H1 (cell line): ENCODE data around the gene GLS. TPM values are rescaled to one million over a fixed set of nuclear protein-coding genes. Genes with fewer than 3 reads are reported as not detected.
A peak's percentile ranks its signal among the peaks of the same experiment; 100 is the strongest.

Source experiments
- KDM1A ChIP-seq: fragments of 200-600, 300-600 bp; sonication (generic); IDR thresholded peaks from 2 replicates; pipeline ENCODE4 v1.7.1; 2016; ENCODE audit warnings: mild to moderate bottlenecking, low read length, borderline replicate concordance
- KDM5A ChIP-seq: fragments of 200-600 bp; IDR thresholded peaks from 2 replicates; pipeline ENCODE4 v1.7.1; 2012; ENCODE audit warnings: mild to moderate bottlenecking, low read length, inconsistent platforms, mixed read lengths
- POLR2AphosphoS5 ChIP-seq: IDR thresholded peaks from 2 replicates; pipeline ENCODE4 v1.6.1; 2011; ENCODE audit warnings: low read depth, low read length
- POU5F1 ChIP-seq: IDR thresholded peaks from 2 replicates; pipeline ENCODE4 v1.6.1; 2011; ENCODE audit warnings: low read depth, mild to moderate bottlenecking, low read length, moderate library complexity
- SIRT6 ChIP-seq: IDR thresholded peaks from one replicate; pipeline ENCODE4 v1.7.1; 2012; ENCODE audit warnings: low read length, inconsistent platforms
- SUZ12 ChIP-seq: fragments of 200-600 bp; sonication (generic); IDR thresholded peaks from 2 replicates; pipeline ENCODE4 v1.6.1; 2012; ENCODE audit warnings: mild to moderate bottlenecking, inconsistent platforms, low read length, moderate library complexity, mixed read lengths
- polyA plus RNA-seq, 7 experiments: library from polyadenylated mRNA; depleted of rRNA in 3 of 7; stranded (reverse) in 5 of 7; unstranded in 2 of 7; fragments of >200 nt in 5 of 7; fragments of 200-250 nt in 2 of 7; gene quantifications; 1 replicate in 5 of 7; 2 replicates in 1 of 7; 4 replicates in 1 of 7; pipeline versions ENCODE4 v1.2.1 to v1.2.3, GENCODE V29; 2011 to 2013; ENCODE audit warnings: missing spikeins in 2 of 7, mixed read lengths in 2 of 7
- total RNA-seq: library from RNA; stranded (reverse); fragmentation: NEBNext Ultra II Directional; extraction: Animal tissue kit (Norgen Biotek cat#: 25700); gene quantifications from 2 replicates; pipeline ENCODE4 v1.2.1, GENCODE V29; 2021

The GLS gene
- total and polyA plus RNA-seq, 2 of the 8 experiments (the other 6 are each of a cell fraction or from before 2014, with no cell fraction given), result 15.7 to 89.8 TPM

DNA sequence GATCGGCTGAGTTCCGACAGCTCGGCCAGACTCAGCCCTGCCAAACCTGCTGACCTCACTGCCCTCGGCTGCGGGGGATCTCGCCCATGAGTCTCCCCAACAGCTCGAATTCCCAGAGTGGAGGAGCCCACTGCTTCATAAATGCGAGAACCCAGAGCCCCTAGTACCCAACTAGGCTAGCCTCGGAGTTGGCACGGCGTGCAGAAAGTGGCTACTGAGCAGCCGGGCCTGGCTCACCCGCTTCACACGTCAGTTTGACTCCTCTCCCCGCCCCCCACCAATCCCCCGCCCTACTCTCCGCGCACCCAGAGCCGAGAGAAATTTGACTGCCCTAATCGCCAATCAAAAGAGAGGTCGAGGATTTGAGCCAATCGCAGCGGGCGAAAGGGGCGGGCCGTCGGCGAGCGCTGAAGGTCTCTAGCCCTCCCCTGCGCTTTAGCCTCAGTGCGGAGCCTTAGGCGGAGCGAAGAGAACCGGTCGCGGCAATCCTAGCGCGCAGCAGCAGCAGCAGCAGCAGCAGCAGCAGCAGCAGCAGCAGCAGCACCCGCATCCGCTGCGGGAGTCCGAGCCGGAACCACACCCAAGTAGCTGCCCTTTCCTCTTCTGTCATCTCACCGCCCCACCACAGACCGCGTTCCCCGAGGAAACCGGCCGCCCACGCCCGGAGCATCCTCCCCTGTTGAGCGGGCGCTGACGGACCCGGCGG is at the start of gene GLS (continued):
- TF ChIP-seq SIRT6, result no peak
- TF ChIP-seq POU5F1, result no peak
- peak; percentile 88 for TF ChIP-seq POLR2AphosphoS5
- TF ChIP-seq KDM1A, result no peak
- no peak for TF ChIP-seq SUZ12
- no peak for TF ChIP-seq KDM5A
